C4-2B (cell line): ENCODE measurements around the gene BID.

Experiments used
- CTCF ChIP-seq: fragments of 450-650 bp; conservative IDR thresholded peaks from 2 replicates; pipeline ENCODE4 v1.5.1; 2017; ENCODE audit warnings: mild to moderate bottlenecking
- ZFX ChIP-seq: fragments of 450-650 bp; IDR thresholded peaks from 2 replicates; pipeline ENCODE4 v1.6.1; 2017

- TF ChIP-seq CTCF (no peak), ZFX (no peak)
Observed at GRCh38 chr22:17767233-17768065, 6.8 kb downstream of the BID start.
